Lower lobe of right lung (tissue), 2 donors: ENCODE results near the gene PRSS38. TPM values are rescaled to one million over a fixed set of nuclear protein-coding genes. Genes with fewer than 3 reads are reported as not detected.

Experiments
- ATAC-seq, 2 donors: fragments of 200-7000 bp; cut with Tn5 transposase; one replicate each; pipeline ENCODE4 v1.9.1; 2020 to 2022; ENCODE audit warnings: mild to moderate bottlenecking in 2 of 2, moderate library complexity in 2 of 2
- DNase-seq: peaks from one replicate; pipeline ENCODE4 v3.0.0-alpha.2; 2020
- H3K27ac ChIP-seq: fragments of 200-600 bp; one replicate; pipeline ENCODE4 v1.8.0; 2022
- H3K27me3 ChIP-seq: fragments of 200-600 bp; one replicate; pipeline ENCODE4 v1.8.0; 2022; ENCODE audit warnings: low read depth
- H3K36me3 ChIP-seq: fragments of 200-600 bp; one replicate; pipeline ENCODE4 v1.8.0; 2022; ENCODE audit warnings: mild to moderate bottlenecking
- H3K4me1 ChIP-seq: fragments of 200-600 bp; one replicate; pipeline ENCODE4 v1.8.0; 2022
- H3K4me3 ChIP-seq: fragments of 200-600 bp; one replicate; pipeline ENCODE4 v1.8.0; 2022; ENCODE audit warnings: mild to moderate bottlenecking
- H3K9me3 ChIP-seq: fragments of 200-600 bp; one replicate; pipeline ENCODE4 v1.8.0; 2022
- CTCF ChIP-seq: fragments of 200-600 bp; IDR thresholded peaks from one replicate; pipeline ENCODE4 v1.8.0; 2022; ENCODE audit warnings: antibody characterized with exemption, mild to moderate bottlenecking
- intact Hi-C: fragments of 100-400 bp; cut with DNase I; formaldehyde crosslinking; loops from one replicate; pipeline ENCODE4 v1.11.0; 2022
- total RNA-seq: library from RNA; stranded (reverse); fragmentation: NEBNext Ultra II Directional; extraction: Animal tissue kit (Norgen Biotek cat#: 25700); gene quantifications from one replicate; pipeline ENCODE4 v1.2.1, GENCODE V29; 2021
- donor health status: DM: no; HTN: yes; CAD: no; lungs with severe emphysema.

Gene PRSS38
- total RNA-seq, 1 donor from 2014 or later = not detected

DNA sequence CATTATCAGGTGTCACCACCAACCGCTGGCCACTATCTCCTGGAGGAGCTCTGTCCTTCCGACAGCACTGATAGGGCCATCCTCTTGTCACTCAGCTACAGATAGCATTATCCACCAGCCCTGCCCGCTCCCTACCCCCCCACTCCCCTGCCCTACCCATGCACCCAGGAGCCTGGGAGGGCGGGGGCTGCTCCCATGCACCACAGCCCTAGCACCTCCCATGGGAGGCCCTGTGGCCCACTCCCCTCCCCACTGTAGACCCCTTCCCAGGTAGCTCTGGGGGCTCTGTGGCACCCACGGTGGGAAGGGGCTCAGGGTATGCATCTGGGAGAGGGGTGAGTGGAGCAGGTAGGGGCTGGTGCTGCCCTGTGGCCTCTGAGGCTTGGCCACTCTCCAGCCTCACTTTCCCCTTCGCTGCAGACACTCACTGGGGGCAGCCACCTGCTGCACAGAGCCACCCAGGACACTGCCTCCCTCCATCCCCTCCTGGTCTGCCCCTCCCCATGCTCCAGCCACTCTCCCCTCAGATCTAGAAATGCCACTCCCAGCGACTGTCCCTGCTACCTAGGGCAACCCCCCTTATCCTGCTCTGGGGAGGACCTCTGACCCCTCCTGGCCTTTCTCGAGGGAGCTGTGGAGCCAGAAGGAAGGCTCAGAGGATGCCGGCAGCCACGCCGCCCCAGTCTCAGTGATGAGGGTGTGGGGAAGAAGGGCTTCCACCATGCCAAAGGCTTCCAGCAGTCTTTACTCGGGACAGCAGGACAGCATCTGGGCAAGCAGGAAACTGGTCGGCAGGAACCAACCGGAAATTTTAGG lies 73.8 kb downstream of the PRSS38 start:
- Histone ChIP-seq H3K4me1 (peaks cover 25% of the 10 kb centered on the region), H3K9me3 (no peaks in the 10 kb centered on the region), H3K36me3 (no peaks in the 10 kb centered on the region), H3K27me3 (peaks cover 3% of the 10 kb centered on the region), H3K4me3 (no peak overlapping the region), H3K27ac (no peak overlapping the region)
- peak; percentile 41 for DNase-seq
- no peak for TF ChIP-seq CTCF
- intact Hi-C loops = no loop called here
- ATAC-seq = no peak

DNA sequence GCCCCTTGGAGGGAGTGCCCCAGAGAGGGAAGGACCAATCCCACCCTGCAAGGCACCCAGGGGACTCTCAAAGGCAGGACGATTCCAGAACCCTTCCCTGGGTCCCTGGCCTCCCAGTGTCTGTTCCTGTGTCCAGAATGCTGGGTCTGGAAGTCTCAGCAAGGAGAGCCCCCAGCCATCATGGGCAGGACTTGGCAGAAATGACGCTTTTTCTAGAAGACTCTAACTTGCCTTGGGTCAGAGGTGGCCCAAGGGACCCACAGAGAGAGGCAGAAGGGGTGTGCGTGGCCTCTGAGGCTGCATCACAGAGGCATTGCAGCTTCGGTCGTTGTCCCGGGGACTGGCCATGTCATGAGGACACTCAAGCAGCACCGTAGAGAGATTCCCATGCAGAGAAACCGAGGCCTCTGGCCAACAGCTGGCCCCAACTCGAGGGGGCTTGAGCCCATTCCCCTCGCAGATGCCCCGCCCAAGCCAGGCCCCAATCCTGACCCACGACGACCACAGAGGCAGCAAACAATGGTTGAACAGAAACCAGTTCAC lies 74.5 kb downstream of the PRSS38 start:
- peaks cover 25% of the 10 kb centered on the region for H3K4me1 ChIP-seq
- H3K36me3 ChIP-seq = no peaks in the 10 kb centered on the region
- no peak overlapping the region for H3K4me3 ChIP-seq
- H3K27me3 ChIP-seq = peaks cover 3% of the 10 kb centered on the region
- ATAC-seq (no peak), DNase-seq (peak; percentile 42)
- intact Hi-C loops = no loop called here
- no peak for TF ChIP-seq CTCF
- H3K9me3 ChIP-seq = no peaks in the 10 kb centered on the region
- H3K27ac ChIP-seq = no peak overlapping the region

- no peaks in the 10 kb centered on the region for H3K9me3 ChIP-seq
- peaks cover 3% of the 10 kb centered on the region for H3K27me3 ChIP-seq
- H3K4me3 ChIP-seq = no peak overlapping the region
- H3K27ac ChIP-seq = no peak overlapping the region
- no peak for TF ChIP-seq CTCF
- DNase-seq (no peak), ATAC-seq (no peak)
- peaks cover 21% of the 10 kb centered on the region for H3K4me1 ChIP-seq
- H3K36me3 ChIP-seq = no peaks in the 10 kb centered on the region
- intact Hi-C loops = no loop called here
These were observed 75.2 kb downstream of the PRSS38 start for GRCh38 chr1:227890451-227891222.

DNA sequence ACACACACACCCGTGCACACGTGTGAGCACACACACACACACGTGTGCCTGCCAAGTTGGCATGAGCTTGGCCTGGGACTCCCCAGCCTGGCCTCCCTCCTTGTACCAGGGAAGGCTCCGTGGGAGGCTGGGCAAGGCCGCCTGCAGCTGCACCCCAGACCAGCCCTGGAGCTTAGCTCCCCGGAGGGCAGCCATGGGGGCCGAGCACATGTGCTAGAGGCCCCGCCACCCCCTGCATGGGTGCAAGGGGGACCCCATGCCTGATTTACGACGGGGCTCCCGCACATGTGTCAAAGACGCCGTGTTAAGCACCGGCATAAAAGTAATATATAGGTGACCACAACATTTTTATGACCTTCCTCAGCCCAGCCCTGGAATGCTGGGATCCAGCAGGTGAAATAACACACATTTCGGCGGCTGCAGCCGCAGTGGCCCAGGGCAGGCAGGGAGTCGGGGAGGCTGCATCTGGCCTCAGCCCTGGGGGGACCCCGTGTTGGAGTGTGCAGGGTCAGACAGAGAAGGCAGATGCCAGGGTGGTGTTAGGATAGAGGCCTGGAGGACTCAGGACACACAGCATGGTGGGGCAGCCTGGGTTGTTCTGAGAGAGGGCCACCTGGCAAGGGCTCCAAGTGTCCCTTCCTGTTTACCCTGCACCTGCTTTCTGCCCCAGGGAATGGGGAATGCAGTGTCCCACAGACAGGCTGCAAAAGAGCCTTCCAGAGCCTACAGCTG lies 75.9 kb downstream of the PRSS38 start:
- H3K9me3 ChIP-seq = no peaks in the 10 kb centered on the region
- no peak overlapping the region for H3K4me3 ChIP-seq
- ATAC-seq (no peak), DNase-seq (peak; percentile 37)
- TF ChIP-seq CTCF = no peak
- H3K36me3 ChIP-seq = no peaks in the 10 kb centered on the region
- intact Hi-C loops = no loop called here
- H3K4me1 ChIP-seq = peaks cover 14% of the 10 kb centered on the region
- H3K27ac ChIP-seq = no peak overlapping the region
- no peaks in the 10 kb centered on the region for H3K27me3 ChIP-seq

GRCh38 chr1:227891955-227892488 lies 76.5 kb downstream of the PRSS38 start:
- H3K9me3 ChIP-seq = no peaks in the 10 kb centered on the region
- DNase-seq = peak; percentile 18
- no peaks in the 10 kb centered on the region for H3K27me3 ChIP-seq
- no peaks in the 10 kb centered on the region for H3K36me3 ChIP-seq
- no peak overlapping the region for H3K4me3 ChIP-seq
- H3K27ac ChIP-seq = no peak overlapping the region
- intact Hi-C loops = no loop called here
- no peak for ATAC-seq
- H3K4me1 ChIP-seq = peaks cover 7% of the 10 kb centered on the region
- TF ChIP-seq CTCF = no peak
